ENCODE measurements around the gene COL4A1. TPM values are rescaled to one million over a fixed set of nuclear protein-coding genes. Genes with fewer than 3 reads are reported as not detected.

Gene COL4A1
- total RNA-seq, 1 donor from 2014 or later, result not detected

DNA sequence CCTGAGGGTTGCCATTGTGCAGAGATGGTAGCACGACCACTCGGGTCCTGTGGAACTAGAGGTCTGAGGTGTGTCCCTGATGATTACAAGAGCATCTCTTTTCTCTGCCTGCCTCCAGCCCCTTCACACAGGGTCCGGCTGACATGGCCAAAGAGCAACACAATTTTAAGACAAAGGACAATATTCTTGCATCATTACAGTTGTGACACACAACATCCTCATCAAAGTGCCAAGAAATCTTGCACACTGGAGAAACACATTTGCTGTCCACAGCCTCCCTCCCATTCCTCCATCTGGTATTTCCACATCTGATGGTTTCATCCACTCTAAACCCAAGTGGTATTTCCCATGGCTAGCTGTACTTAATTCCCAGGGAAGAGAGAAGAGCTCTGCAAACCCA lies 12.8 kb downstream of the COL4A1 start:
- intact Hi-C loops (cut with micrococcal nuclease), result no loop called here

DNA sequence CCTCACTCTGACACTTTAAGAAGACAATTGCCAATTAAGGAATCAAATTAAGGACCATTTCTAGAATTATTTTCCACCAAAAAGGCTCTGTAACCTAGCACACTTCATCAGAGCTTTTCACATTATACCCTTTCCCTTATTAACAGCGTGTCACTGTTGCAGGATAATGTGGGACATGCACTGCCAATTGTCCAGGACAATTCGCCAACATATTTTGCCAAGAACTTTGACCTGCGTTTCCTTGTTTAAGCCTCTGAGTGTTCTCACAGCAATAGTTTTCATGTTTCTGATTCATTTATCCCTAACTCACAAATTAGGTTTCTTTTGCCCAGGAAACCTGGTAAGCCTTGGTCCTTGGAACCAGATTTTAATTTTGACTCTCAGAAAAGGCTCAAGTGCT lies 13.3 kb downstream of the COL4A1 start:
- intact Hi-C loops (cut with micrococcal nuclease), result no loop called here

DNA sequence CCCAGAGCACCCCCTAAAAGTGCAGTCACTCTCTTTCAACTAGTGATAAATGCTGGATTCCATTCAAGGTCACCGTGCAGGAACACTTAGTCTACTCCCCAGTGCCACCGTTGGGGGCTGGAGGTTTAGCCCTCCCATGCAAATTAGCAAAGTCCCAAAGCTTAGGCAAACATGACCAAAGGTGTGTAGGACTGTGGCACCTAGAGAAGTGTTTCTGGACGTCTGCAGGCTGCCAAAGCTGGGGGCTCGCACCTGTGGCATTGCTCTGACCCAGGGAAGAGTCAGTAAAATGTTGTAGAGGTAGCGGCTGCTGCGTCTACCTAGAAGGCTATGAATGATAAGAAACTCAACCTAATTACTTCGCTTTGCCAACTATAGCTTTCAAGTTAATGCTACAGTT lies 13.9 kb downstream of the COL4A1 start:
- intact Hi-C loops (cut with micrococcal nuclease), result no loop called here

DNA sequence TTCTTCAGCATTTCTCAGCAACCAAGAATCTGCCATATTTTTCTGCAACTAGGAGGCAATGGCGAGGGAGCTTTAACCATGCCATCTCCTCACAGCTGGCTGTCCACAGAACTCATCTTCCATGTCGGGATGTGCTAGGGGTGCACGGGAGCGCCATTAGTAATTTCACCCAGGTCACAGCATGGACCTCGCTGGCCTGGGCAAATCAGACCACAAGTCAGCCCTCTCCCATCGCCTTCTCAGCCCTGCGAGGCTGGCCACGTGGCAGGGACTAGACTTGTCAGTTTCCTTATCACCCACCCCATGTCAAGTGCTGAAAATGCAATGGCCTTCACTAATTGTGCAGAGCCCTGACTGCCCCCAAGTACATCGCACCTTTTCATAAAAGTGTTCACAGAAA lies 15.7 kb downstream of the COL4A1 start:
- intact Hi-C loops (cut with micrococcal nuclease), result no loop called here

DNA sequence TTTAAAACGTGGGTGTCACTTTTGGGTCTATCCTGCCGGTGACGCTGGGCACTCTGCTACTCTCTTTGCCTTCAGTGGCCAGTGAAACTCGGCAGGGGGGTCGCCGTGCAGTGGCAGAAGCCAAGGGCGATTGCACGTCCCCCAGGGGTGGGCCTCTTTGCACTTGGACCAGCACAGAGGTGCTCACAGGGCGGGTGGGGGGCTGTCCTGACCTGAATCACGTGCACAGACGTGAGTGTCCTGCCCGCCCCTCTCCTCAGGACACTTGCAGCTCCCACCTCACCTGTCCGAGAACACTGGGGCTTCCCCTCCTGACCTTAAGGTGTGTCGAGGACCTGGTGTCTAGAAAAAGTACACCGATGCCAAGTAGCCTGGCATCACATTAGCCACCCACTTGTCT lies 16.1 kb downstream of the COL4A1 start:
- intact Hi-C loops (cut with micrococcal nuclease), result no loop called here

DNA sequence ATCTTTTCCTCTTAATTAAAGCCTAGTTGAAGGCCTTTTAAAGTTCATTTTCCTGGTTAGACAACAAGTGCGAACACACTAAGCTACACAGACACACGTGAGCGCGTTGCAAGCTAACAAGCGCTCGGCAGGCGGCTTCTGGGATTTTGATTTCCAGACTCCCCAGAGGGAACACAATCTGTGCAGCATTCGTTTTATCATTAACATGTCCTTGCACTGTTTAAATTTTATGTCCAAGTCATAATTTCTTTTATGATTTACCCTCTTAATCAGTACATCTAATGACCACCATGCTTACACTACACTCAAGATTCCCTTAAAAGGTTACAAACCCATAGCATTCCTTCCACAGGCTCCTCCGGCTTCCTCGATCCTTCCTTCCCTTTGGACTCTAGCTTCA lies 16.8 kb downstream of the COL4A1 start:
- intact Hi-C loops (cut with micrococcal nuclease), result no loop called here

DNA sequence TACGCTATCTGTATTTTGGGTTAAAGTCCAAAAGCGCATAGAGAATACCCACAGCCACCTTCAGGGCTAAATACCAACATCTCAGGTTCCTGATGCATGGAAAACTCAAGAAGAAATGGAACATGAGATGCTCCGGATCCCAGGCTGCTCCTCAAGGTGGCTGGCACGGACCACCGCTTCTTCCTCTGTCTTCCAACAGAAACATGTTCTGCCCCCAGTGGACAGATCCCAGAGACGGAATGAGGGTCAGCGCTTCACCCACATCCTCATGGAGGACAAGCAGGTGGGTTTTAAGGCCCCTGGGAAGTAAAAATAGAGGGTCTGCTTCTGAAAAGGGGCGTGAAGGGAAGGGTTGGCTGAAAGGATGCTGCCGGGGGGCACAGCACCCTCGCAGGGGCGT lies 17.3 kb downstream of the COL4A1 start:
- intact Hi-C loops (cut with micrococcal nuclease), result no loop called here

DNA sequence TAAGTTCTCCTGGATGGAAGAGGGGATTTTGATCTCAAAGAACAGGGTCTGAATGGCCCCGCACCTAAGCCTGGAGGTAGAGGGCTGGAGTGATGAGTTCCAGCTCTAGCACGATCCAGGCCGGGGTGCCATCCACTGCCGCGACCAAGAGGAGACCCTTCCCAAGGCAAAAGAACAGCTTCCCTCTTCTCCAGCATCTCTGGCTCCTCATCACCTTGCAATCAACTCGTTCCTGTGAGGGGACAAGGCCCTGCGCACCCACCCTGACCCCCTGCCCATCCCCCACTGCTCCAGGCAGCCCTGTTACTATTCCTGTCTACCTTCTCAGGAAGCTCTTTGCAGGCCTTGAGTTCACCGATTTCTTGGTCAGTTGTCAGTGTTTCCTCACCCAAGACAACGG lies 17.8 kb downstream of the COL4A1 start:
- intact Hi-C loops (cut with micrococcal nuclease), result no loop called here

DNA sequence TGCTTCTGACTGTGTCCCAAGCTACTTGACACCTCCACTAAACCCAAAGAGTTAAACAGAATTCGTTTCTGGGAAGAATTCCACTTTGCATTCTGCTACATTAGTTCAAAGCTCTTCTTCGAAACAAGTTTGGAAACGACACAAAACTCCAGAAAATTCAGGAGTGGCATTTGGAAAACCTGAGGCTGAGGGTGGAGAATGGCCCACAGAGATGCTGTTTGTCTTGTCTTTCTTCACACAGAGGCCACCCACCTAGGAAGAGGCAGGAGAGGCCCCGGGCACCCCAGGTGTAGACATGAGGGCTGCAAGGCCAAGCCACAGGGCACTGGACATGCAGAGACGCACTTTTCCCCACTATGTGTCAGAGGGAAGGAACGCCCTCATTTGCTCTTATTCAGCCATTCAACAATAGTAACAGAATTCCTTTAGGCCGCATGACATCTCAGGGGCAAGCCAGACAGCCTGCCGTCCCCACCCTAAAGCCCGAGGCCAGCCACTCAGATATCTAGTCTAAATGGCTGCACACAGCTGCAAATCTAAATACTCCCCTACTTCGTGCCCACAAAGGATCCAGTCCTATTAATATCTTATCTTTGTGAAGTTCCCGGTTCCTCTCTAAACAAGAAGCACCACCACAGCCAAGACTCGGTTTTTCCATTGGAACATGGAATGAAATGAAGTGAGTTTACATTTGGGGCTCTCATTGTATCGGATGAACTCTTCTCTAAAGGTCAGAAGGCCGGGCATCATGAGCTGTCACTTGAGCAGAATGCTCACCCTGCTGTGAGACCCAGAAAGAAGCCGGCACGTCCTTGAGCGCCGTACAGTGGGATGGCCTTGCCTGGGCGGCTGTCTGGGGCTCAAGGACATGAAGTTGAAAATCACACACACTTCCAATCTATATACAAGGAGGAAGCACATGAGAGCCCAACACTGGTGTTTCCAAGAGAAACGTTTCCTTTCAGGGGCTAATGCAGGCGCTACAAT lies 19.8 kb downstream of the COL4A1 start:
- intact Hi-C loops (cut with micrococcal nuclease), result no loop called here

DNA sequence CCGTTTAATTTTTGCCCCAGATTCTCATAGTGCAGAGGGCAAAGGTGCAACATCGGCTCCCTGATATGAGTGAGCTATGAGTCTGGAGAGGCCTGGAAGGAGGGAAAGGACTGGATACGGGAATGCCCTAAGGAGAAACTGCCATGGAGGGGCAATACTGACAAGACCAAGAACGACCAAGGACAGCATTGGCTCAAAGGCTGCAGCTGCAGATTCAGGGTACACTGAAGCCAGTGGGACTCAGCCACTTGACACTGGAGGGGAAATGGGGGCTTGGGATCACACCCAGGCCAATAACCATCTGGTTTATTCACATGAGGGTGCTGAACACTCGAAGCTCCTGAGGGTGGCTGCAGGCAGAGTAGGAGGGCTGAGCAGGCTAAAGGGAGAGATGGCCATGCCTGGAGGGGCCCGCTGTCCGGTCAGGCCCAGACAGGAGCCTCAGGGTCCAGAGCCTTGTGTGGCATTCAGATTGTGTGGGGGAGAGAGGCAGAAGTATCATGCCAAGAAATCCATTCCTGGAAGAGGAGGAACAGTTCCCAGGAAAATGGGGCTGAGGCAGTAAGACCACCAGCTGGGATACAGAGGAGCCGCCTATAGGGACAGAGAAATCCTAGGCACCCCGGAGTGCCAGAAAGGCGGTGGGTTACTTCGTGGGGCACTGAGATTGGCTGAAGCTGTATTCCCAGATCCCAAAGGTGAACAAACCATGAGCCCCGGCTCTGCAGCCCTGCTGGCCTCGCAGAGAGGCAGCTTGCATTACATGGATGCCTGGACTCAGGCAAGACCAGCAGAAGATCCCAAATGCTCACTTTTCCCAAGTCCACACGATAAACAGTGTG lies 20.7 kb downstream of the COL4A1 start:
- intact Hi-C loops (cut with micrococcal nuclease), result no loop called here

DNA sequence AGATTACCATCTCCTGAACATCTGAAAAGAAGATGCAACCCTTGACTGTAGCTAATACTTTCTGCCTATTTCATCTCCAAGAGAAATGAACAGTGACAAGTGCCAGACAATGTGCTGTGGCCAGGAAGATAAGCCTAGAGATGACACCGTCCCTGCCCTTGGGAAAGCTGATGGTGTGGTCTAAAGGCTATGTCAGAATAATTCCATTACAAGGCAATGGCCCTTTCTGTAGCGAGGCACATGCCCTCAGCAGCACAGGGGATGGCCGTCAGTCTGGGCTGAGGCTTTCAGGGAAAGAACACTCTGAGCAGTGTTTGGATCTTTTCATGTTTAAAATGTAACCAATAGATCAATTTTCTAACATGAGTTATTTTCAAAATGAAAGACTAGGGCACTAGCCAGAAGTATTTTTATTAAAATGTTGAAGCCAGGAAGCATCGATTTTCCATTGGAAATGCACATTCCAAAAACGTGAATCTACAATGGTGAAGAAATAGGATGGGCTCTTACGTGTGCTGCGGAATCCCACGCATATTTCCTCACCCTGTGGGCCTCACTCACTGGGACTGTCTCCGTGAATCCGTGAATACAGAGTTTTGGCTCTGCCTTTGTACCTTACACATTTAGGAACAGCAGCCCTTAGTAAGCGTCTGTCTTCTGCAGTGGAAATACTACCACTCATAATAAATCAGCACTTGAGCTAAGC lies 22.0 kb downstream of the COL4A1 start:
- intact Hi-C loops (cut with micrococcal nuclease), result no loop called here

DNA sequence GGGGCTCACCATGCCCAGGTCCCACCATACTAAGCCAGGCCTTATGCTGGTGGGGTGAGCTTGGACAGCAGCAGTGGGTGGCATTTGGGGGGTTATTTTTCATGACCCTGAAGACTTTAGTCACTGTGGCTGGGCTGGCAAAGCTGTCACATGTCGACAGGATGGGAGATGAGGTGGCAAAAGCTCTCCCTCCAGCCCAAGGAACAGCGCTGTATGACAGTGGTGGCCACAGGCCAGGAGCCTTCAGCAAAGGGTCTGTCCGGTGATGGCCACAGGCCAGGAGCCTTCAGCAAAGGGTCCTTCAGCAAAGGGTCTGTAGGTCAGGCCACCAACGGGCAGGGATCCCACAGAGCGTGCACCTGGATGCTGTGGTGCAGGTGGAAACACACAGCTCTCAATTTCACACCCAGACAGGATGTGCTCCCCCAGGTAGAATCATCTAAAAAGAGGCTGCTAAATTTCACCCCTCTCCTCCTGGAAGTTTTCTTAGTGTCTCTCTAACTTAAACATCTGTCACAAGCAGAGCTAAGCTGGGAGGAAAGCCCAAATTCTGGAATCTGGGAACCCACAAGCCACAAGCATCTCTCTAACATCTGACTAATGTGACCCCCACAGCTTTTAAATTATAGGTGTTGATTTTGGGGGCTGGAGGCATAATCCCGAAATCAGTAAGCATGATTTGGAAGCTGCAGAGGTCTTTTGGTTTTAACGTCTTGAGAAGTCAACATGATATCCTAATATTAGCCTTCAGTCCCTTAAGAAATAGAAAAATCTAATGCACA lies 23.0 kb downstream of the COL4A1 start:
- intact Hi-C loops (cut with micrococcal nuclease), result no loop called here

DNA sequence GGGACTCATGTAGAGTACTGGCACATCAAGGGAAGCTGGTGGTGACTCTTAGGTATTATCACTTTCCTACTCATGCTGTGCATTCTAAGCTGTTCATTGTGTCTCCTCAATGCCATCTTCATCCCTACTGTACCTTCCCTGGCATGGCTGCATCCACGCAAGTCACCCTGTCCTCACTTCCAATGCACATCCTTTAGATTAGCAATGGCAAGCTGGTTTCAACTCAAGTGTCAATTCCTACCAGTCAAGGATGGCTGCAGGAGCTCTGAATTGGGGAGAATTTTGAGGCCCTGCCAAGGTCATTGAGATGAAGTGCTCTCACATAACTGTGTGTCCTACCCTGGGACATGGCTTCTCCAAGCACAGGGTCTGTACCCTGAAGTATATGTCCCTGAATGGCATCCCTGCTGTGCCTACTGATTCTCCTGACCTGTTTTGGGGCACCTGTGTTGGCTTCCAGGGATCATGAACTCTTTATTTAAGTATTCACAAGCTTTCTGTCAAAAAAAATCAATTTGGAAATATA lies 24.6 kb downstream of the COL4A1 start:
- intact Hi-C loops (cut with micrococcal nuclease), result no loop called here

DNA sequence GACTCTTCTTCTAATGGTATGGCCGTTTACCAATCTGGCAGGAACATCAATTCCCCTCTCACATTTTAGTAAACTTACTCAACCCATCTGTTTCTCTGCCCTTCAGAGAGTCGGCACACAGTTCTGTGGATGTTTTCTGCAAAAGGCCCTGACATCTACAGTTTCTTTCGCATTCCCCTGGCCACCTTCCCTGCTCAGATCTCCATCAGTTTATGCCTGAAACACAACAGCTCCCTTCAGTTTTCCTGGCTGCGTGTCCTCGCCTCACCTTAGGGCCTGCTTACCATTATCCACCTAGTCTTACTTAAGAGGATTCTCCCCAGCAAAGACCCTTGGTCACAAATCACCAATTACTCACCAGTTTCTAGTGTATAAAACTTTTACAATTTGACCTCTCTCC lies 25.2 kb downstream of the COL4A1 start:
- intact Hi-C loops (cut with micrococcal nuclease), result no loop called here

DNA sequence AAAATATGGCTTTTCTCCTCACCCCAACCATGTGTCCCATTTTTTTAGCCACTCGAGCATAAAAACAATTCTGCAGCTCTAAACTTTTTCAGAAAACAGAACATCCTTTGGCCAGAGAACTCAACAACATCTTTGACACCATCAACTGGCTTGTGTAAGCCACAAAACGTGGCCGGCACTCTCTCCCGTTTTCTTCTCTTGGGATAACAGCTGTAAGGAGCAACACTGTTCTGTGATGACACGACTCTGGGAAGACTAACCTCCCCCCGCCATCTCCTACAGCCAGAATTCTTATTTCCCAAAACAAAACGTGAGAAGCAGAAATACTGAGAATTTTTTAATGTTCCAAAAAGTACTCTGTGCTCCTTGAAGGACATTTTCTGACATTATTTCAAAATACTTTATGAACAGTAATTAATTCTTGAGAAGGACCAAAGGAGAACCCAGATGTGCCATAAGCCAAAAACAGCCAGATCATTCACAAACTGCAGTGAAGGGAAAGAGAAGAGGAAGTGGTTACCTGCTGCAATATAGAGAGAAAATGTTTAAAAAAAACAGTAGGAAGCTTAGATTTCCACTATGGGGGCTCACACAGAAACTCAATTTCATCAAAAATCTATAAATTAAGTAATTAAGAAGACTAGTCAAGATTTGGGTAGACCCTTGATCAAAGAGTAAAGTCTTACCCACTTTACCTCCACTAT lies 25.8 kb downstream of the COL4A1 start:
- intact Hi-C loops (cut with micrococcal nuclease), result loop anchor here (1.0 kb wide), 1 partner anchor 19 kb away; no protein-coding TSS in a partner anchor

DNA sequence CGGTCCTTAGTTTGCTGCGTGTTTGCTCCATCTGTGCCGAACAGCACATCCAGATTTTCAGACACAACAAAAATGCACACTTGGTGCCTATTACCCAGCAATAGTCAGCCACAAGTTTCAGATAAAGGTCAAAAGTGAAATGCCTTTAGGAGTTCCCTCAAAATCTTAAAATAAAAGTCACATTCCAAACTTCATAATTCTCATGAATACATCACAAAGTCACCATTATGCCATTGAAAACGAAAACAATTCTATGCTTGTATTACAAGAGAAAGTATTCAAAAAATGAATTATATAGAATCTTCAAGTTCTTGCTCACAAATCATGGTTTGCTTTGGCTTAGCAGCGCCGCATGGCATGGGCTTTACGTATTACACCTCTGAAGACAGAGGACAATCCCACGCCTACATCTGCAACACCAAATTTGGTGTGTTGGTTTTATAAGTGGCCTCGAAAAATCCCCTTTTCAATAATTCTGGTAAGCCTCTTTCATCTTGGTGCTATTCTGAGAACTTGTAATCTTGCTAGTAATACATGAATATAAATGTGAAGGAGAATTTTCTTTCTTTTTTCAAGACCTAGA lies 26.6 kb downstream of the COL4A1 start:
- intact Hi-C loops (cut with micrococcal nuclease), result loop anchor here (1.0 kb wide), 1 partner anchor 18 kb away; no protein-coding TSS in a partner anchor

DNA sequence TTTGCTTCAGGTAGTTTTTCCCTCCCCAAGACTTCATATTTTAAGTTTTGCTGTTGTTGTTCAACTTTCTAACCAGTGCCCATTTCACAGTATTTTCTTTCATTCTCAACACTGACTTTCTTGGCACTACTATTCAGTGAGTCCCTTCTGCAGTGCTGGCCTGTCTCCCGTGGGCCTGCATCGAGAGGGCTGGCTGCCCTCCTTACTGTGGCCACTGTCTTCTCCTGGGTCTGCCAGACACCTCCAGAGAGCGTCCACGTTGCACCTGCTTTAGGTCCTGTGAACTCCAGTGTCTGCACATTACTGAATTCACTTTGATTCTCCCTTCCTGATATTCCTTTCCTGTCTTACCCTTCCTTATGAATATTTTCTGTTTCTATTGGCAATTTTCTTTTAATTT lies 27.3 kb downstream of the COL4A1 start:
- intact Hi-C loops (cut with micrococcal nuclease), result loop anchor here (1.0 kb wide), 1 partner anchor 17 kb away; no protein-coding TSS in a partner anchor

DNA sequence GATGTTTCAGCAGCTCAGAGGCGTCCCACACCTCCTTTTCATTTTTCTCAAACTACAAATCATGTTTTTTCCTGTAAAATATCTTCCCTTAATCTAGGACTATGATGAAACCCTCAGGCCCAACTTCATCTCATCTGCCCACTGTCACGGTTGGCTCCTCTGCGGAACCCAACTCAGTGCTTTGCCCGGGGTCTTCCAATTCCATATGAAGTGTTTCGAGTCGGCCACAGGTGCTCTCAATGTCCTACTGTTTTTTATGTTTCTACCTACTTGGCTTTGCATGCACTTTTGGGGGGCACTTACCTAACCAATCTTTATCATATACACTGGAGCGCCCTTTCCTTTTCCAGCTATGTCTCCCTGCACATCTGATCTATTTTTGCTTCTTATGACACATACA lies 28.1 kb downstream of the COL4A1 start:
- intact Hi-C loops (cut with micrococcal nuclease), result no loop called here

DNA sequence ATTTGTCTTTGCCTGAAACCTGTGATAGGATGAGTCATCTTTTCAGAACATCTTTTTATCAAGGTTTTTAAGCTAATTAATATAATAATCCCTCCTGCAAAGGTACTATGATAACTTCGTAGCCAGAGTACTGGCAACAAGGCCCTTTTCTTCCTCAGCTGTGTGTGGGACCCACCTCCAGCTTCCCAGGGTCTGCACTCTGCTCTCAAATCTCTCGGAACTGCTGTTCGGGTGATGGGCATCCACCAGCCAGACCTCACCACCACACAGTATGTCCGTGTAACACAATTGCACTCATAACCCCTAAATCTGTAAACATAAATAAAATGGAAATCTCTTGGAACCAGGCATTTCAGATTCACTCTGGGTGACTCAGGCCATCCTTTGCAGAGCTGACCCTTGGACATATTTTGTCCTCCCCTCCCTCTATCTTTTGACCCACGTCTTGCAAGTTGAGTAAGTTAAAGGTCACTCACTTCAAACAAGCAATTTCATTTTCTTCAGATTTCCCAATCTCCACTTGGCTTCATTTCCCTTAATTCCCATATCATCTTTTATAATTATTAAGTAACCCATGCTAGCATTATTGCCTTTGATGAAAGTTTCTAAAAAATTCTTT lies 29.5 kb downstream of the COL4A1 start:
- intact Hi-C loops (cut with micrococcal nuclease), result no loop called here
